ENCODE results near the gene TECTB.

- TF ChIP-seq CTCF (IDR thresholded peaks at IDR 0.05) (no peak), POLR2A (IDR thresholded peaks at IDR 0.05) (no peak)
Measured at GRCh38 chr10:112345202-112345601, 62.0 kb downstream of the TECTB start.

All from right lobe of liver (tissue), 4 donors.